ENCODE results near the gene ZNF282.

Gene ZNF282

DNA sequence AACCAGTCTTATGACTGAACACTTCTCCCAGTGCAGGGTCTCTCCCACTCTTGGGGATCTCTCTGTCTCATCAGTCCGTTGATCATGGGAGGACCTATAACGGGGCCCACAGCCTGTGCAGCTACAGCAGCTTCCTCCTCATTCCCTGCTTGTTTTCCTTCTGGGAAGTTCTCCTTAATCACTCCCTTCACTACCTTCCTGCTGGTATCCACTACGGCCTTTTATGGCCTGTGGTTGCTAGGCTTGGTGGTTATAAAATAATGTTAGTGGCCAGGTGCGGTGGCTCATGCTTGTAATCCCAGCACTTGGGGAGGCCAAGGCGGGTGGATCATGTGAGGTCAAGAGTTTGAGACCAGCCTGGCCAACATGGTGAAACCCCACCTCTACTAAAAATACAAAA is 3.5 kb upstream of the ZNF282 start:
- no peak for DNase-seq

DNA sequence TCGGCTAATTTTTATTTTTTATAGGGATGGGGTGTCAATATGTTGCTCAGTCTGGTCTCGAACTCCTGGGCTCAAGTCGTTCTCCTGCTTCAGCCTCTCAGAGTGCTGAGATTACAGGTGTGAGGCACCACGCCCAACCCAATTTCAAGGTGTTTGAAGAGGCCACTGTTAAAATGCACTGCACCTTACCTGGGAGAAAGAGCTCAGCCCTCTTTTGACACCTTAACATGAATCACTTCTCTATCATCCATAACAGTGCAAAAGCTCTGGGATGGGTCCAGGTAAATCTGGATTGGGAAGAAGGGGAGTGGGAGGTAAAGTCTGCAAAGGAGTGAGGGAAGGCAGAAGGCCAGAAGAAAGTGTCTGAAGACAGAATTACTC is 557 bp upstream of the ZNF282 start:
- no peak for DNase-seq

DNA sequence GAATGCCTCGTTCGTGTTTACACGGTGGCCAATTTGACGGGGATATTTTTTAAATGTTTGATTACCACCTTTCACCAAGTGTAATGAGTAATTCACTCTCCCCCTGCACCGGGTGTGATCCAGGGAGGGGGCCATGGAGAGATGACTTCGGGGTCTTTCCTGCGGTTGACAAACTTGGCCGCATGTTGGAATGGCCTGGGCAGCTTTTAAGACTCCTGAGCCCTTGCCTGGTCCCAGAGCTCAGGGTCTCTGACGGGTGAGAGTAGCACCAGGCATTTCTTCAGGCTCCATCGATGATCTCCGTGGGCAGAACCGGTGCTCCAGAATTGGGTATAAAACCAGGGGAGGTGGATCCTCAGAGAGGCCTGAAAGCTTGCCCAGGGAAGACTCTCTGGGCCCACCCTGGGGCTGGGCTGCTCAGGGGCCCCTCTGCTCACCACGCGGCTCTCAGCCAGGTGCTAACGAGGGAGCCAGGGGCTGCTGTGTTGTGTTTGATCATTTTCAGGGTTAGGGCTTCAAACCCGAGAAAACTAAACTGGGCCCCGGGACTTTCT is 882 bp downstream of the ZNF282 start:
- peak in 4 of 51 donors; percentile 3 to 49 (median 22) for DNase-seq

DNA sequence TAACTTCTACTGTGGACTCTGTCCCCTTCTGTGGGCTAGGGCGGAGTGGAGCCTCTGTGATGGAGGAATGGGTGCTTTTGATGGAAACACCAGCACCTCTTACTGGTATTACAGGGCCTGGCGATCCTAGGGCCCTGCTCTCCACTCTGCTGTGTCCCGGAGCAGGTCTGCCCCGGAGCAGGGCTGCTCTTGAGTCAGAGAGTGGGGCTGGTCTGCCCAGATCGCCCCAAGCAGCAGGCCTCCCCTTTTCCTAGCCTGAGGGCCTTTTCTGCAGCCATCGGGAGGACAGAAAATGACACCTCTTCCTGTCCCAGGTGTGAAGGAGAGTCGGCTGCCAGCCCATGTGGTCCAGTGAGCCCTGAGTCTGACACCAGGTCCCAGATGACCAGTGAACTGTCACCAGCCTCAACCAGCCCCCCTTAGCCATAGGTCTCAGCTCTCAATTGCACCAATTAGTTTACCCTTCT is 1.4 kb downstream of the ZNF282 start:
- DNase-seq = no peak

DNA sequence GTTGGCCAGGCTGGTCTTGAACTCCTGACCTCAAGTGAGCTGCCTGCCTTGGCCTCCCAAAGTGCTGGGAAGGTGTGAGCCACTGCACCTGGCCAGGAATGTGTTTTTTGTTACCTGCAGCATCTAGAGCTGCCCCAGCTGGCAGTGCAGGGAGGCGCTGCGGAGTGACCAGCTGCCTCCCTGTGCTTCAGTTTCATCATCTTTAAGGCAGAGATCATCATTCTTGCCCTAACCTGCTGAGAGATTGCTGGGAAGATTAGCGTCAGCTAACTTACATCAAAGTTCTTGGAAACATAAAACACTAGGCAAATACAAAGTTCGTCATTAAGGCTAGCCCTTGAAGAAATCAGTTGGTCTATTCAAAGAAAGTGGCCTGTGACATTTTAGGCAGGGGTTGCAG is 2.3 kb downstream of the ZNF282 start:
- no peak for DNase-seq

DNA sequence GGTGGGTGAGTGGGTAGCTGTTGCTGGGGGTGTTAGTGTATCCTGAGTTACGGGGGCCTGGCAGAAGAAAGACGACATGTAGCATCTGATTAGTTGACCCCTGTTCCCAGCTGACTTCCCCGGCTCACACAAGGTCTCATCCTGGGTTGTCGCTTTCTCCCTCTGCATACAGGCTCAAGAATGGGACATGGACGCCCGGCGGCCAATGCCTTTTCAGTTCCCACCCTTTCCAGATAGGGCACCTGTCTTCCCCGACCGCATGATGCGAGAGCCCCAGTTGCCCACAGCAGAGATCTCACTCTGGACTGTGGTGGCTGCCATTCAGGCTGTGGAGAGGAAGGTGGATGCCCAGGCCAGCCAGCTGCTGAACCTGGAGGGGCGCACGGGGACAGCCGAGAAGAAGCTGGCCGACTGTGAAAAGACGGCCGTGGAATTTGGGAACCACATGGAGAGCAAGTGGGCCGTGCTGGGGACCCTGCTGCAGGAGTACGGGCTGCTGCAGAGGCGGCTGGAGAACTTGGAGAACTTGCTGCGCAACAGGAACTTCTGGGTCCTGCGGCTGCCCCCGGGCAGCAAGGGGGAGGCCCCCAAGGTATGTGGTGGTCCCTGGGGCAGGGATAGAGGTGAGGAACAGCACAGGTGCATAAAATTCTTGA is 2.9 kb downstream of the ZNF282 start:
- DNase-seq = no peak

DNA sequence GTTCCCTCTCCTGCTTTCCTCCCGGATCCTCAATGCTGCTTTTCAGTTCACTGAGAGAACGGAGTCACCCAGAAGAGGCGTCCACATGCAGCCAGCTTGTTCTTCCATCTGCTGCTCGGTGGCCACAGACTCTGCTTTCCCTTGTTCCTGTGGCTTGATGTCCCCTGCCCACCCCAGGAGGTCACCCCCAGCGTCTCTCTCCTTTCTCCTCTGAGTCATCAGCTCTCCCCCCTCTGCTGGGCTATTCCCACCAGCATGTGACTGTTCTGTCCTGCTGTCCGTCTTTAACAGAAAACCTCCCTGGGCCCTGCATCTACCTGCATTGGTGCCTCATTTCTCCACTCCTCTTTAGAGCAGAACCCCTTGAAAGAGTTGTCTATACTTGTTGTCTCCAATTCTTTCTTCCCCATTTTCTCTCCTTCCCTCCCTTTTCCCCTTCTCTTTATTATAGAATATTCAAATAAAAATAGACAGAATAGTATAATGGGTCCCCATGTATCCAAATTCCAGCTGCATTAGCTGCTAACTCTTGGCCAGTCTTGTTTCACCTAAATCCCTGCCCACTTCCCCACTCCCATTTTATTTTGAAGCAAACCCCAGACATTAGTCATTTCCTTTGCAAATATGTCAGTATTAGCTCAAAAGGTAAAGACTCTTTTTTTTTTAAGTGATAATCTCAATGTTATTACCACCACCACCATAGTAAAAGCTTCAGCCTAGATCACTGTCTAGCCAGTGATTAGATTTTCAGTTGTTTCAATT is 4.1 kb downstream of the ZNF282 start:
- DNase-seq = no peak

DNA sequence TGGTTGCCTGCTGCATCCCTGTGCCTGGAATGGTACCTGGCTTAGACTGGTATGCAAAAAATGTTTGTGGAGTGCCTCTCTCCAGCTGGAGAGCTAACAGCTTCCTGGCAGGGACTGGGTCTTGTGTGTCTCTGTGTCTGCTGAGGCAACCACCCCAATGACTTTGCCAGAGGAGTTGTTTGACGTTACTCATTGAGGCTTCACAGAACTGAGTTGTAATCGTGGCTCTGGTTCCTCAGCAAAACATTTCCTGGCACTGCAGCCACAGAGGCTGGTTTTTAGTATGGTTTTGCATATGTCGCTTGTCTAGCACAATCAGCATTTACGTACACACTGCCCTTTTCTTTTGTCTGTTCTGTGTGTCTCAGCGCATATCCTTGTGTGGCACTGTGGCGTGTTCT is 7.5 kb downstream of the ZNF282 start:
- peak in 1 of 51 donors; percentile 20 for DNase-seq

DNA sequence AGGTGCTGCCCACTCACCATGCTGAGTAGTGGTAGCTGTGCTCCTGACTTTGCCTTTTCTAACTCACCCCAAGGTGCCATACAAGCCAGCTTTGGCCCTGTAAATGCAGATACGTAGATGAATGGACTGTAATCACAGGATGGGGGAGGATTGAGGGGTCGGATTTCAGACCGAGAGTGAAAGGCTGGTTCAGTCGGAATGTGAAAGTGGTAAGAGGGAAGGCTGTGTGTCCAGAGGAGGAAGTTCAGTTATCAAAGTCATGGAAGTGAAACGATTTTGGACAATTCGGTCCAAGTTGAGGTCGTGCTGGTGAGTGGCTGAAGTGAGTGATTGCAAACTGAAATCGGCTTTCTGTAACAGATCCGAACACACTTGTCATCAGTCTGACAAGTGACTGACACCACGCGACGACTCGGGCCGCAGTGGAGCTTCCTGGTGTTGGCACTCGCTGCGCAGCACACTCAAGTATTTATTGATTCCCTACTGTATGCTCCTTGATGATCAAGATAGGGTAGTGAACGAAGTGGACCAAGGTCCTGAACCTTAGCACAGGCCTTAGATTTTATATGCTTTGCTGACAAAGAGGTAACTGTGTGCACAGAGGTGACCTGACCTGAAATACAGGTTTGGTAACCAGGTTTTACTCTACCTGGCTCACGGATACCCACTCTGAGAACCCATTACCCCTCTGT is 10.5 kb downstream of the ZNF282 start:
- no peak for DNase-seq

DNA sequence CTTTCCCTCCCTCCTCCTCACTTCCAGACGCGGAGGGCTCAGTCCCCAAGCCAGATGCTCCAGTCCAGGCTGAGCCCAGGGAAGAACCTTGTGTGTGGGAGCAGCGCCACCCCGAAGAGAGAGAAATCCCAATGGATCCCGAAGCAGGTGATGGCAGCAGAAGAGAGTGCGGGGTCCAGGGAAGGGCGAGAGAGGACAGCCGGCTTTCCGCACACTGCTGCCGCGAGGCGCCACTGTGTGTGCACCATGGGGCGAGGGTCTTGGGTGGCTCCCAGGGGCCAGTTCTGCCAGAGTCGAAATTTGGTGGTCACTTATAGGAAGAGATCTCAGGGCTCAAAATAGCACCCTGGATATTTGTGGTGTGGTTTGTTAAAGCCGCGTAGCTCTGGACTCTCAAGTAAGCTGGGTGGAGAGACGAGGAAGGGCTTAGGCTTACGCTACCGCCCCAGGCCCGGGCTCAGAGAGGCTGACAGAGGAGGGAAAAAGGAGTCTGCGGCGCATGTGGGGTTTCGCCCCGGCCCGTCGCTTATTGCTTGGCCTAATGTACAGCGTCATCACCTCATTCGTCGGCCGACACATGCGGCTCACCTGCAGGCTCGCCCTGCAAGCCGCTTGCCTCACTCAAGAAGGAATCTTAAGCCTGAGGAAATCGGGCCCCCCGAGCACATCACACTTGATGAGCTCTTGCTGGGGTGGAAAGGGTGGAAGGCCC is 12.1 kb downstream of the ZNF282 start:
- no peak for DNase-seq

DNA sequence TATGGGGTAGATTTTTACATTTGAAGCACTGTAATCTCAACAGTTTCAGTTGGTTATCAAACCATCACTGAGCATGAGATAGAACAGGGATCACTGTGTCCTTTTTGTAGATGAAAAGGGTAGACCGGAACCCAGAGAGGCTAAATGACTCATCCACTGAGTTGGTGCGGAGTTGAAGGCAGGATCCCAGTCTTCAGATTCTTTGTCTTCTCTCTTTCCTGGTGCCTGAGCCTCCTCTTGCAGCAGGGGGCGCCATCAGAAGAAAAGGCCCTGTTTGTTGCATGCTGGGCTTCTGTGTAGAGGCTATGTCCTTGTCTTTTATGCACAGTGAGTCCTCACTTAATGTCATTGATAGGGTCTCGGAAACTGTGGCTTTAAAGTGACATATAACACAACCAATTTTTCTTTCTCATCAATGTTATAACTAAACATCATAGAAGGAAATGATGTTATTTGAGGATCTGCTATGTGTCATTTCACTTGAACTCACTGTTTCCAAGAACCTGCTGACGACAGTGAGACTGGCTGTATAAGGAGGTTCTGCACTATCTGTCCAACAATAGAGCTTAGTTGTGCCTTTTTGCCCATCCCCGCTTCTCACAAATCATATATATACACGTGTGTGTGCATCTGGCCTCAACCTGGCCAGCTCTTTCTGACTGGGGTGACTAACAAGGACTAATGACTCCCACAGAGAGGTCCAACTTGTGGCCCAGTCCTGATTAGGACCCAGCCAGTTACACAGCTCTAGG is 14.3 kb downstream of the ZNF282 start:
- peak in 5 of 51 donors; percentile 1 to 6 (median 3) for DNase-seq

DNA sequence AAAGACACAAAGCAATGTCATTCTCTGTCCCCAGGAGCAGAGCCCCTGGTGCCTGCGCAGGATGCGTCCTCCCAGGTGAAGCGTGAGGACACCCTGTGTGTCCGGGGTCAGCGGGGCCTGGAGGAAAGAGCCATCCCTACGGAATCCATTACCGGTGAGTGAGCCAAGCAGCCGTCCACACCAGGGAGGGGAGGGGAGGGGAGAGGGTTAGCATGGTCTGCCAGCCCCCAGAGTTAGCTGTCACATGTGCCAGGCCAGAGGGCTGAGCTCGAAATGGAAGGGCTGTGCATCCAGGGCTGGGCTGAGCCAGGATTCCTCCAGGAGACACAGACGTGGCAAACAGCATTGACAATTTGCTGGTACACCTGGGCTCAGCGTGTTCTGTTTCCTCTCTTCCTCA is 15.2 kb downstream of the ZNF282 start:
- DNase-seq = no peak

DNA sequence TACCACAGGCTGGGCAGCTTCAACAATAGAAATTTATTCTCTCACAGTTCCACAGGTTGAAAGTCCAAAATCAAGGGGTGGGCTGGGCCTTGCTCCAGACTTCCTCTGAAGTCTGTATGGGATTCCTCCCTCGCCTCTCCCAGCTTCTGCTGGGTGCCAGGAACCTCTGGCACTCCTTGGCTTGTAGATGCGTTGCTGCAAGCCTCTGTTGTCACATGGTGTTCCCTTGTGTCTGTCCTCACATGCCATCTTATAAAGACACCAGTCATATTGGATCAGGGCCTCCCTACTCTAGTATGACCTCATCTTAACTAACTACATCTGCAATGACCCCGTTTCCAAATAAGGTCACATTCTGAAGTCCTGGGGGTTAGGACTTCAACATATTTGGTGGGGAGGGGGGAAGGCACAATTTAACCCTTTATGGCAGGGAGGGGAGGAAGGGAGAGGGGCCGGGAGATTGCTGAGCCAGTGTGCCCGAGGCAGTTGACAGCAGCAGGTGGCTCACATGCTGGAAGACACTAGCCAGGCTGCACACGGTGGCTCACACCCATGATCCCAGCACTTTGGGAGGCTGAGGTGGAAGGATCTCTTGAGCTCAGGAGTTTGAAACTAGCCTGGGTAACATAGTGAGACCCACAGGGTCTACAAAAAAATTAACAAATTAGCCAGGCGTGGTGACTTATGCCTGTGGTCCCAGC is 18.8 kb downstream of the ZNF282 start:
- no peak for DNase-seq

DNA sequence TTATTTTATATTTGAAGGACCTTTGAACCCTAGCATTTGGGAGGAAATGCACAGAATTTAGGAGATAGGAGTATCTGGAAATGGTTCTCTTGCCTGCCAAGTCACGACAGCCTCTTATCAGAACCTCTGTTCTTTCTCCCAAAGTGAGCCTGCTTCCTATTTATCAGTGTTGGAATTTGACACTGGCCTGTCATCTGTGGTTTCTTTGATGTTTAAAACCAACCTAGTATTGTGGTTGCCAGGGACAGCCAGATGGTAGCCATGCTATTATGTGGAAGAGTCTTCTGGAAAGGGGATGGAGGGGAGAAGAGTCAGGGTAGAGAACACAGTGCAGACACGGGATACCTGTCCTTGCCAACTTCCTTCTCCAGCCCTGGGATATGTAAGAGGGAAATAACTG is 21.1 kb downstream of the ZNF282 start:
- no peak for DNase-seq

DNA sequence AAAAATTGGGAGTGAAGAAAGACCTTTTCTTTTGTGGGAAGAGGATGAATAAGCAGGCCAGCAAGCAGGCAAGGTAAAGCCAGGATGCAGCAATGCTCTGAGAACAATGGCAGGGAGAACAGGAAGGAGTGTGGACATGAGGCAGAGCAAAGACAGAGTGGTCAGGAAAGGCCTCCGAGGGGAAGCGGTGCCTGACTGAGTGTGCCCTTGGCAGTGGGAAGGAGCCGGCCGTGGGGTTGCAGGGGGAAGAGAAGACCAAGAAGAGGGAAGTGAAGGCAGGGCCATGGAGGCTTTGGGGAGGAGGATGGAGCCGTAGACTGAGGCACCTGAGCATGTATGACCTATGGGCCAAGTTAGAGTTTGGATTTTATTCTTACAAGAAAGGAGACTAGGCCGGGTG is 22.2 kb downstream of the ZNF282 start:
- DNase-seq = no peak

DNA sequence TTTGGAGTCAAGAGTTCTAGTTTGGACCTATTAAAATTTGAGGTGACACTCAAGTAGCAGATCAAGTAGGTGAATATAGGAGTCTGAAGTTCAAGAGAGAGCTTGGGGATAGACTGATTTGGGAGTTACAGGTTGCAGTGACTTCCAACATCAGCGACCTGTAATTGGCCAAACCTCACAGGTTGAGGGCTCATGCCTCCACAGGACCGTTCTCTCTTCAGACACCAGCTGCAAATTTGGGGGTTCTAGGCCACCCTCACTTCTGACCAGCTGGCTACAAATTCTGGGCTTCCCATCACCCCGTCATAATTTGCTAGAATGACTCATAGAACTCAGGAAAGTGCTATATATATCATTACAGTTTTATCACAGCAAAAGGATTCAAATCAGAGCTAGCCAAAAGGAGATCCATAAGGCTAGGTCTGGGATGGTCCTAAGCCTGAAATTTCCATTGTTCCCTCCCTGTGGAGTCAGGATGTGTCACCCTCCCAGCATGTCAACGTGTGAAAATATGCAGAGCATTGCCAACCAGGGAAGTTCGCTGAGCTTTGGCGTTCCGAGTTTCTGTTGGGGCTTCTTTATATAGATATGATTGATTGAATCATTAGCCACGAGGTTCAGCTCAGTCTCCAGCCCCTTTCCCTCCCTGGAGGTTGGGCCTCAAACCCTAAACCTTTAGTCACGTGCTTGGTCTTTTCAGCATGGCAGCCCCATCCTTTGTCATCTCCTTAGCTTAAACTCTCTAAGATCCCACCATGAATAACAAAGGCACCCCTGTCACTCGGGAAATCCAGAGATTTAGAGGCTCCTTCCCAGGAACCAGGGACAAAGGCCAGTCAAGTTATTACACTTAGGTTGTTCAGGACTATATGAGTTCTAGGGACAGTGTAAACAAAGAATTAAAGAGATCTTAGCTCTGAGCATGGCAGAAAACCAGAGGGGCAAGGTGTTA is 23.4 kb downstream of the ZNF282 start:
- no peak for DNase-seq

DNA sequence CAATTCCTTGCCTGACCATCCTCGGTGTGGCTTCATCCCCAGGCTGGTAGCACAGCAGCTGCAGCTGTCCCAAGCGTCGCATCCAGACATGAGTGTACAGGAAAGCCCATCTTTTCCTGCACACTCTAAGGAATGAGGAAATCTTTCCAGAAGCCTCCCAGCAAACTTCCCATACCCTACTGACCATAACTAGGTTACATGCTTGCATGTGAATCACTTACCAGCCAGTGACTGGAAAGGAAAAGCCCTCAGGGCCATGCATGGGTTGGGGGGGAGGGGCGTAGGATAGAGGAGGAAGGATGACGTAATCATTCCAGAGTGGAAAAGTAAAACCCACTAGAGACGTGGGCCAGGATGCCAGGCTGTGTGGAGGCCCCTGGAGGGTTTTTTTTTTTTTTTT is 25.2 kb downstream of the ZNF282 start:
- DNase-seq = no peak

DNA sequence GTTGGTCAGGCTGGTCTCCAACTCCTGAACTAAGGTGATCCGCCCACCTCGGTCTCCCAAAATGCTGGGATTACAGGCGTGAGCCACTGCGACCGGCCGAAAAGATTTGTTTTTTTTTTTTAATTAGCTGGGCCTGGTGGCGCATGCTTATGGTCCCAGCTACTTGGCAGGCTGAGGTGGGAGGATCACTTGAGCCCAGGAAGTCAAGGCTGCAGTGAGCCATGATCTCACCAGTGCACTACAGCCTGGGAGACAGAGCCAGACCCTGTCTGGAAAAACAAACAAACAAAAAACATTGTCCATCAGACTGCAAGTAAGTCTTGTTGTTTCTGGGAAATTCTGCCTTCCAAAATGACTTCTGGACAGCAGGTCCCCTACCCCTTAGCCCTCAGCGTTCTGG is 27.8 kb downstream of the ZNF282 start:
- peak in 4 of 51 donors; percentile 3 to 48 (median 14) for DNase-seq

DNA sequence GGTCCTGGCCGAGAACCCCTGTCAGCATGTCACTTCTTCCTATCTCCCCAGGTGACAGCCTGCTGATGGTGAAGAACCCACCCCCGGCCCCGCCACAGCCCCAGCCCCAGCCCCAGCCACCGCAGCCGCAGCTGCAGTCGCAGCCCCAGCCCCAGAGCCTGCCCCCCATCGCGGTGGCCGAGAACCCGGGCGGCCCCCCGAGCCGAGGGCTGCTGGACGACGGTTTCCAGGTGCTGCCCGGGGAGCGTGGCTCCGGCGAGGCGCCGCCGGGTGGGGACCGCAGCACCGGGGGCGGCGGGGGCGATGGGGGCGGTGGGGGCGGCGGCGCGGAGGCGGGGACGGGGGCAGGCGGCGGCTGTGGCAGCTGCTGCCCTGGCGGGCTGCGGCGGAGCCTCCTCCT is 28.4 kb downstream of the ZNF282 start:
- no peak for DNase-seq

Measured in hypothalamus (tissue), 51 donors.